HCT116 (cell line): ENCODE results near the gene SSU72.

Source experiments
- CEBPB ChIP-seq: IDR thresholded peaks from 2 replicates; pipeline ENCODE4 v1.6.1; 2012; ENCODE audit warnings: low read depth
- EZH2 ChIP-seq: fragments of 200-600 bp; sonication (generic); IDR thresholded peaks from 2 replicates; pipeline ENCODE4 v1.6.1; 2017; ENCODE audit warnings: antibody characterized with exemption, mixed run types
- FOSL1 ChIP-seq: IDR thresholded peaks from 2 replicates; pipeline ENCODE4 v1.6.1; 2012; ENCODE audit warnings: low read depth
- POLR2AphosphoS5 ChIP-seq: IDR thresholded peaks from 2 replicates; pipeline ENCODE4 v1.6.1; 2011; ENCODE audit warnings: mild to moderate bottlenecking, low read depth, low read length, moderate library complexity
- REST ChIP-seq: IDR thresholded peaks from 2 replicates; pipeline ENCODE4 v1.6.1; 2012; ENCODE audit warnings: low read depth
- TCF7L2 ChIP-seq: IDR thresholded peaks from 2 replicates; pipeline ENCODE4 v1.7.0; 2011; ENCODE audit warnings: borderline replicate concordance, inconsistent platforms; ENCODE audit not compliant: insufficient read depth, insufficient read length; ENCODE audit errors: extremely low read depth
- ZFX ChIP-seq: fragments of 450-650 bp; IDR thresholded peaks from 2 replicates; pipeline ENCODE4 v1.6.1; 2017
- ZNF274 ChIP-seq: fragments of 200-500 bp; sonication (Bioruptor generic); IDR thresholded peaks from 2 replicates; pipeline ENCODE4 v1.6.1; 2014; ENCODE audit warnings: mild to moderate bottlenecking, low read depth, low read length, inconsistent platforms
- TF ChIP-seq, protein P1 (sequence below), 3 experiments: fragments of 200-600 bp in 1 of 3; sonication (generic) in 1 of 3; IDR thresholded peaks in 2 of 3; conservative IDR thresholded peaks in 1 of 3; 2 replicates each; pipeline ENCODE4 v1.5.1; 2012 to 2017; ENCODE audit warnings: low read depth in 2 of 3, low read length in 2 of 3, antibody characterized with exemption in 1 of 3, borderline replicate concordance in 1 of 3, control low read depth in 1 of 3, mild to moderate bottlenecking in 1 of 3, mixed read lengths in 1 of 3, mixed run types in 1 of 3, moderate library complexity in 1 of 3; ENCODE audit not compliant: insufficient read depth in 1 of 3
- TF ChIP-seq, protein P2 (sequence below): IDR thresholded peaks from 2 replicates; pipeline ENCODE4 v1.6.1; 2012

GRCh38 chr1:1620433-1621139 lies 45.9 kb upstream of the SSU72 start:
- TF ChIP-seq POLR2AphosphoS5 (no peak), ZNF274 (no peak), CEBPB (no peak), FOSL1 (no peak), ZFX (no peak), EZH2 (no peak), TCF7L2 (no peak), REST (no peak)
- TF ChIP-seq, protein P1, sequence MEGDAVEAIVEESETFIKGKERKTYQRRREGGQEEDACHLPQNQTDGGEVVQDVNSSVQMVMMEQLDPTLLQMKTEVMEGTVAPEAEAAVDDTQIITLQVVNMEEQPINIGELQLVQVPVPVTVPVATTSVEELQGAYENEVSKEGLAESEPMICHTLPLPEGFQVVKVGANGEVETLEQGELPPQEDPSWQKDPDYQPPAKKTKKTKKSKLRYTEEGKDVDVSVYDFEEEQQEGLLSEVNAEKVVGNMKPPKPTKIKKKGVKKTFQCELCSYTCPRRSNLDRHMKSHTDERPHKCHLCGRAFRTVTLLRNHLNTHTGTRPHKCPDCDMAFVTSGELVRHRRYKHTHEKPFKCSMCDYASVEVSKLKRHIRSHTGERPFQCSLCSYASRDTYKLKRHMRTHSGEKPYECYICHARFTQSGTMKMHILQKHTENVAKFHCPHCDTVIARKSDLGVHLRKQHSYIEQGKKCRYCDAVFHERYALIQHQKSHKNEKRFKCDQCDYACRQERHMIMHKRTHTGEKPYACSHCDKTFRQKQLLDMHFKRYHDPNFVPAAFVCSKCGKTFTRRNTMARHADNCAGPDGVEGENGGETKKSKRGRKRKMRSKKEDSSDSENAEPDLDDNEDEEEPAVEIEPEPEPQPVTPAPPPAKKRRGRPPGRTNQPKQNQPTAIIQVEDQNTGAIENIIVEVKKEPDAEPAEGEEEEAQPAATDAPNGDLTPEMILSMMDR (IDR thresholded peaks at IDR 0.05 in 2 of 3, conservative IDR thresholded peaks at IDR 0.05 in 1 of 3; ENCODE audit: borderline replicate concordance in 1 of 3, insufficient read depth in 1 of 3, low read depth in 2 of 3, low read length in 2 of 3) = no peak
- TF ChIP-seq, protein P2, sequence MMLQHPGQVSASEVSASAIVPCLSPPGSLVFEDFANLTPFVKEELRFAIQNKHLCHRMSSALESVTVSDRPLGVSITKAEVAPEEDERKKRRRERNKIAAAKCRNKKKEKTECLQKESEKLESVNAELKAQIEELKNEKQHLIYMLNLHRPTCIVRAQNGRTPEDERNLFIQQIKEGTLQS = no peak
